ENCODE results near the gene CENPA. TPM values are rescaled to one million over a fixed set of nuclear protein-coding genes. Genes with fewer than 3 reads are reported as not detected.
A peak's percentile ranks its signal among the peaks of the same experiment; 100 is the strongest.
"Not testable (repeated sequence)": the region's sequence is repeated elsewhere in the genome, so short reads cannot be mapped to it uniquely, and the experiment has no call there.

CENPA gene
- polyA plus RNA-seq, 3 donors: 0.18 to 1.3 (median 0.19) TPM

DNA sequence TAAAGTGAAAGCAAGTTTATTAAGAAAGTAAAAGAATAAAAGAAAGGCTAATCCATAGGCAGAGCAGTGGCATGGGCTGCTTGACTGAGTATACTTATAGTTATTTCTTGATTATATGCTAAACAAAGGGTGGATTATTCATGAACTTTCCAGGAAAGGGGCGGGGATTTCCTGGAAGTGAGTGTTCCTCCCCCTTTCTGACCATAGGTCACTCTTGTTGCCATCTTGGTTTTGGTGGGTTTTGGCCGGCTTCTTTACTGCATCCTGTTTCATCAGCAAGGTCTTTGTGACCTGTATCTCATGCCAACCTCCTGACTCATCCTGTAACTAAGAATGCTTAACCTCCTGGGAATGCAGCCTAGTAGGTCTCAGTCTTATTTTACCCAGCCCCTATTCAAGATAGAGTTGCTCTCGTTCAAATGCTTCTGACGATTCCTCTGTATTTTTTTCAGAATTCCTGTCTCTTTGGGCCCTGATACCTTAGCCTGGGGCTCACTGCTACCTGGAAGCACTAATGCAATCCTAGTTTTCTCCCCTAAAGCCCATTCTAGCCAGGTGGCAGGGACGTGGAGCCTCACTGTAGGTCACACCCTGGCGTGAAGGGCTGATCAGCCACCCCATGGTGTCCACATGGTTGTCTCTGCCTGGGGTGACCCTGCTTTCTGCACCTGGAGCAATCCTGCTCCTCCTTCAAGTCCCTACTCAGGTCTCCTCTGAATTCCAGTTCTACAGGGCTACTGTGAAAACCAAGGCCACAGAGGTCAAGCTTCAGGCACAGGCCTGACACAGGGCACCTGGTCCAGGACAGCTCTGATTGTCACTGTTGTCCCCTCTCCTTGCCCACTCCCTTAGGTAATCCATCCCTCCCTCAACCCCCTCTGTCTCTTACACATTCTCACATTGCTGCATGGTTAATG is 27.7 kb upstream of the CENPA start:
- H3K27ac ChIP-seq (ENCODE audit: low read depth, low read length): no peak overlapping the region
- WGBS, 3 donors: 63 to 79% (median 65%) methylated on average over 6 of the region's 6 CpGs

DNA sequence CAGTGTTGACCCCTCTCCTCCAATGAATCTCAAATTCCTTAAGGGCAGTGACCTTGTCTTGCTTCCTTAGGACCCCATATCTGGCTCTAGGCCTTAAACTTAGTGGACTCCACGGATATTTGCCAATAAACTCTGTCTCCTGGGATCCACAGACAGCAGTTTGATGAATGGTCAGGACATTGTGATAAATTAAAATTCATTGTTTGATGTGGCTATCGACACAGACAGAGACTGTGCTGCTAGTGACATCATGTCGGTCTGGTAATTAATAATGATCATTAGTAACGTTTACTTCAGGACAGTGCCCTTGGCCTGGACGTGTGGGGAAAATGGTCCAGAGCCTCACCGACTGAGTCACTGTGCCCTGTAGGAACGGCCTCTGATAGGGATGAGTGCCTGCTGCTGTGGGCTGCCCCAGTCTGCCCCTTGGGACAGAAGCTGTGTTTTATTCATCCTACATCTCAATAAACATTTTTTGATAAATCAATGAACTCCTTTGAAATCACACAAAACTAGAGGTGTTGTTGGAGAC is 27.0 kb upstream of the CENPA start:
- 78 to 87% (median 83%) methylated on average over 7 of the region's 7 CpGs for whole genome bisulfite sequencing, 3 donors
- no peak overlapping the region for H3K27ac ChIP-seq (ENCODE audit: low read depth, low read length)

DNA sequence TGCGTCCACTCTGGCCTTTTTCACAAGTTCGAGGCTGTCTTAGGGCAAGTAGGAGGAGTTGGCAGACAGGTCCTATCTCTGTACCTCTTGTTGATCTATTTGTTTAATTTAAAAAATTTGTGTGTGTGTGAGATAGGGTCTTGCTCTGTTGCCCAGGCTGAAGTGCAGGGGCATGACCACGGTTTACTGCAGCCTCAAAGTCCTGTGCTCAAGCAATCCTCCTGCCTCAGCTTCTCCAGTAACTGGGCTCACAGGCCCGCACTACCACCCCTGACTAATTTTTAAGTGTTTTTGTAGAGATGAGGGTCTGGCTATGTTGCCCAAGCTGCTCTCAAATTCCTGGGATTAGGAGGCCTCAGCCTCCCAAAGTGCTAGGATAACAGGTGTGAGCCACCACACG is 26.0 kb upstream of the CENPA start:
- H3K27ac ChIP-seq (ENCODE audit: low read depth, low read length): no peak overlapping the region
- 94 to 96% (median 96%) methylated on average over 5 of the region's 5 CpGs for WGBS, 3 donors

DNA sequence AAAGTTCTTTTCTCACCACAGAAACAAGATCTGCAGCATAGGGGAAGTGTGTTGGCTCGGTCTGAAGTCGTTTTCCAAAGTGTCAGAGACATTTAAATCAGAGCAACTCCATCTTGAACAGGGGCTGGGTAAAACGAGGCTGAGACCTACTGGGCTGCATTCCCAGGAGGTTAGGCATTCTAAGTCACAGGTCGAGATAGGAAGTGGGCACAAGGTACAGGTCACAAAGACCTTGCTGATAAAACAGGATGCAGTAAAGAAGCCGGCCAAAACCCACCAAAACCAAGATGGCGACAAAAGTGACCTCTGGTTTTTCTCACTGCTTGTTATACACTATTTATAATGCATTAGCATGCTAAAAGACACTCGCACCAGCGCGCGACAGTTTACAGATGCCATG is 24.9 kb upstream of the CENPA start:
- H3K27ac ChIP-seq (ENCODE audit: low read depth, low read length): not testable (repeated sequence)
- 69 to 78% (median 74%) methylated on average over 10 of the region's 10 CpGs for whole genome bisulfite sequencing, 3 donors

DNA sequence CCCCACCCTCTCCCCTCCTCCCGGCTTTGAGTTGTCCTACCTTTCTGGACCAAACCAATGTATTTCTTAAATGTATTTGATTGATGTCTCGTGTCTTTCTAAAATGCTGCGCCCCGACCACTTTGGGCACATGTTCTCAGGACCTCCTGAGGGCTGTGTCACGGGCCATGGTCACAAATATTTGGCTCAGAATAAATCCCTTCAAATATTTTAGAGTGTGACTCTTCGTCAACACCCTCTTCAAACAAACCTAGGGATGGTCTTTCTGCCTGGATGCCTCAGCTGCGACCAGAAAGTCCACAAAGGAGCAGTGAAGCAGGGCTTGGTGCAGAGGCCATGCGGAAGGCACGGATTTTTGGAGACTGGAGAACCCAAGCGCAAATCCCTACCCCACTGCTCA is 22.8 kb upstream of the CENPA start:
- 87 to 95% (median 95%) methylated on average over 10 of the region's 10 CpGs for WGBS, 3 donors
- no peak overlapping the region for H3K27ac ChIP-seq (ENCODE audit: low read depth, low read length)

DNA sequence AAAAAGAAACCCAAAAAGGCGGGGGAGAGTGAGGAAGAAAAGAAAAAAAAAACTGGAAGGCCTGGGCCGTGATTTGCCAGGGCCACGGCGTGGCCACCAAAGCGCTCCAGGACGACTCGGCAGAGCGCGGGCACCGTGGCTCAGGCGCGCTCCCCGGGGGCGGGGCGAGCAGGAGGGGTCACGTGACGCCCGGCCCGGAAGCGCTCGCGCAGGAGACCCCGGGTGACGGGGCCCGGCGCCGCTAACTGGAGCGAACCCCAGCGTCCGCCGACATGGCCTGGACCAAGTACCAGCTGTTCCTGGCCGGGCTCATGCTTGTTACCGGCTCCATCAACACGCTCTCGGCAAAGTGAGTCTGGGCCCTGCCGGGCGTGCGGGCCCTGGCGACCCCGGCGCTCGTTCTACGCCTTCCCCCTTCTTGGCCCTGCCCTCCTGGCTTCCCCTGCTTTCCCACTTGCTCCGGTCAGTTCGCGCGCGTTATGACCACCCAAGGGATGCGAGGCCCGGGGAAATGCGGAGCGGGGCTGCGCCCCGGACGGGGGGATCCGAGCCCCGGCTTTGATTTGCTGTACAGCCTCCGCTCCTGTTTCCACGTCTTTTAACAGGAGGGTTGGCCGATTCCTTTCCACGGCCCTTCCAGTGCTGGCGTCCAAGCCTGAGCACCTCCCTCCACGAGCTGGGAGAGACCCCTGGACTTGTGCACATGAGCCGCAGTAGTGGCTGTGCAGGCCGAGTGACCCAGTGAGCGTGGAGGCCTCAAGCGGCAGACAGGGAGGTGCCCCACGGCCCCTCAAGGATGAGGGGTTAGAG is 21.6 kb upstream of the CENPA start, which contains the start of gene SLC35F6:
SLC35F6 (plus strand) TSS at position 207 of the 810 bp plus-strand sequence; CDS start at position 273, 66 bp downstream.
- 1 to 2% (median 1%) methylated on average over 68 of the region's 68 CpGs for WGBS, 3 donors
- peak within 1 kb of the TSS; percentile 60 for H3K27ac ChIP-seq (ENCODE audit: low read depth, low read length)

DNA sequence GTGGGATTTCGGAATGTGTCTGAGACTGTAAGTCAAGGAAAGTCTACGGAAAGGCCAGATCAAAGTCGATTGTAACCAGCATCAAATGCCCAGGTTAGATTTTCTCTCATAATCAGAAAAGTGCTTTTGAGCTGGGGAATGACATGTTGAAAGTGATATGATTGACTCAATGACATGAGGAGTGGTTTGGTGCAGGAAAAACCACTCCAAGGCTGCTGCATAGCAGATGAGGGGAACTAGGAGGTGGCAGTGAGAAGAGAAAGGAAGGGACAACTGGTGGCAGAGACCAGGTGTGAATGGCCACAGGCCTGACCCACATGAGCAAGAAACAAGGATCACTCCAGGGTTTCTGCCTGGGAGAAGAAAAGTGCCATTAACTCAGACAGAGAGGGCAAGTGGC is 20.9 kb upstream of the CENPA start:
- 26 to 36% (median 29%) methylated on average over 3 of the region's 3 CpGs for WGBS, 3 donors
- H3K27ac ChIP-seq (ENCODE audit: low read depth, low read length): no peak overlapping the region

DNA sequence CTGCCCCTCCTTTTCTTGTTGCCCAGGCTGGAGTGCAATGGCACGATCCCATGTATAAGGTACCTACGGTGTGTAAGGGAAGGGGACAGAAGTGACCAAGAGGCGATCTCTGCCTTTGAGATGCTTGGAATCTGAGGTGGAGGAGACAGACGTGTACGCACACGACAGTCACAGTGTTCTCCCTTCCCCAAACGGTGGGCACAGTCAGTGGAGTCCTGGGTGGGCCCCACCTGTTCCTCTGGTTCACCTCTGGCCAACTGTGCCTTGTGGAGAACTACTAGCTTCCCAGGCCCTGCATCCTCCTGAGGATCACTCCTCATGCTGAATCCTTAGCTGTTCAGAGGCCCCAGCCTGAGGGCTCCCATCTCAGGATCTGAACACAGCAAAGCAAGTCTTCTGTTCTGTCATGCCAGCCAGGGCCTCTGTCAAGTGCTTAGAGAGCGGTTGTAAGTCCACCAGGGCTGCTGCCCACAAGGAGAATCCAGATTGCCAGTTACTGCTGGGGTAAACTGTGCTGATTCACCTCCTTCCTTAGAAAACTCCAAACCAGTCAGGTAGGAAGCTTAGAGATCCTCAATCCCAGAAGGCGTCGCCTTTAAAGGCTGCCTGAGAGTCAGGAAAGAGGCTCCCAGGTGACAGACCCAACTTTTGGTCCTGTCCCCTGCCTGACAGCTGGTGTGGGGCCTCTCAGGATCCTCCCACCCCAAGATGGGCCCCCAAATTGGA is 20.2 kb upstream of the CENPA start:
- 81 to 94% (median 86%) methylated on average over 10 of the region's 10 CpGs for WGBS, 3 donors
- no peak overlapping the region for H3K27ac ChIP-seq (ENCODE audit: low read depth, low read length)

DNA sequence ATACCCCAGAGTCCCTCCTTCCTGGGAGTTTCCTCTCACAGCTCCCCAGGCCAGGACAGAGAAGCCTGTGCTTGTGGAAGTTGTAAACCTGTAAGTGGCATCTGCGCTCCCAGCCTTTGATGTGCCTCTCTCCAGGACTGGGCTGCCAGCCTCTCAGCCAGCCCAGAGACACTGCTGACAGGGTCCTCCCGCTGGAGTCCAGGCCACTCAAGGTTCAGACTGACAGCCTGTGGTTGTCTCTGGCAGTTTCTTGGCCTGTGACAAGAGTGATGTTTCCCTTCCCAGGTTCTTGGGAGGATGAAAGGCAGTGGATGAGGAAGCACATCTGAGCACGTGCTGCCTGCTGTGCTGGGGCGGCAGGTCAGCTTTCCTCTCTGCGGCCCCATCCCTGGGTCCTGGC is 18.7 kb upstream of the CENPA start:
- 57 to 71% (median 64%) methylated on average over 5 of the region's 5 CpGs for WGBS, 3 donors
- H3K27ac ChIP-seq (ENCODE audit: low read depth, low read length): no peak overlapping the region

DNA sequence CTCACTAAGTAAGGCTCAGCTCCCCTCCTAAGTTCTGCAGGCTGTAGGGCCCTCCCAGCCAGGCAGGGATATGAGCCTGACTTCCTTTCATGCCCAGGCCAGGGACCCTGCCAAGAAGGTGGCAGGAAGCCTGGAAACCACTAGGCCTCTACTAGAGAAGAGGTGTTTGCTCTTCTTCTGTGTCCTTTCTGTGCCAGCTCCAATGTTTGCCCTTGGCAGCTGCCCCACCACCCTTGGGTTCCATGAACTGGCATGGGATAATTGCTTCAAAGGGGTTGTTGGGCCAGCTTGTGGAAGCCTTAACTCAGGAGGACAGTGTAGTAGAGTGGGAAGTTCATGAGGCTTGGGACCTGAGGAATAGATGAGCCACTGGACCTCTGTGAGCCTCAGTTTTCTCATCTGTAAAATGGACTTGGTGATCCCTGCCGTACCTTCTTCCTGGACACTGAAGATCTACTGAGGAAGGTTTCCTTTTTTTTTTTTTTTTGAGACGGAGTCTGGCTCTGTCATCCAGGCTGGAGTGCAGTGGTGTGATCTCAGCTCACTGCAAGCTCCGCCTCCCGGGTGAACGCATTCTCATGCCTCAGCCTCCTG is 17.9 kb upstream of the CENPA start:
- H3K27ac ChIP-seq (ENCODE audit: low read depth, low read length): no peak overlapping the region
- WGBS, 3 donors: 94% methylated on average over 5 of the region's 5 CpGs

DNA sequence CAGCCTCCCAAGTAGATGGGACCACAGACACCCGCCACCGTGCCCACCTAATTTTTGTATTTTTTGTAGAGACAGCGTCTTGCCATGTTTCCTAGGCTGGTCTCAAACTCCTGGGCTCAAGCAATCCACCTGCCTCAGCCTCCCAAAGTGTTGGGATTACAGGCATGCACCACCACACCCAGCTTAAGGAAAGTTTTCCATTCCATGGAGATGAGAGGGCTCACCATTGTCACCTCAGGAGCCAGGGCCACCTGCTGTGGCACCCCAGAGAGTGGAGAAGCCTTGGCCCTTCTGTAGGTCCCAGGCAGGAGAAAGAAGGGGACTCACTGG is 17.1 kb upstream of the CENPA start:
- H3K27ac ChIP-seq (ENCODE audit: low read depth, low read length): no peak overlapping the region
- WGBS, 3 donors: 95 to 98% (median 98%) methylated on average over 3 of the region's 3 CpGs

DNA sequence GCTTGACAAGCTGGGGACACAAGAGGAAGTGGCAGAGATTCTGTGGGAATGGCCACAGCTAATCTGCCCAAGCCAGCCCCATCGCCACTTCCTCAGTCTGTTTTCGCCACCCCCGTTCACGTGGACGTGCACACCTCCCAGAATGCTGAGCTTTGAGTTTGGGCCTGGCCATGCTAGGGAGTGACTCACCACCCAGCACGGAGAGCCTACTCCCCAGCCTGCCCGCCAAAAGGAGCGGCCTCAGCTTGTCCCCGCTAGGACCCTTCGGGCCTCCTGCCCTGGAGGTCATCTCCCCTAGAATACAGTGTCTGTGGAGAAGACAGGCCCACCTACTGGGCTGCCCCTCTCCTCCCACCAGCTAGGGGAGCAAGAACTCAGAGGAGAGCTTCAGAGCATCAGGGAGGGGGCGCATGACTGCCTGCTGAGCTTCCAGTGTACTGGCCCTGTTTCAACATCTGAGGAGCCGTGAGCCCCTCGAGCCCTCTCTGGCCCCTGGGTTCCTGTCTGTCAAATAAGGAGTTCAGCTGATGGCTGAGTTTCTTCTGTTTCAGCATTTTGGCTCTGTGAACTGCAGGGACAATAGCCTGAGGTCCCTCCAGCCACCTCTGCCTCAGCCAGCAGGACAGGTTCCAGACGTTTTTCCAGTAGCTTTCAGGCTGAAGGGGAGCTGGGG is 16.6 kb upstream of the CENPA start:
- no peak overlapping the region for H3K27ac ChIP-seq (ENCODE audit: low read depth, low read length)
- 26 to 71% (median 34%) methylated on average over 14 of the region's 14 CpGs for WGBS, 3 donors

DNA sequence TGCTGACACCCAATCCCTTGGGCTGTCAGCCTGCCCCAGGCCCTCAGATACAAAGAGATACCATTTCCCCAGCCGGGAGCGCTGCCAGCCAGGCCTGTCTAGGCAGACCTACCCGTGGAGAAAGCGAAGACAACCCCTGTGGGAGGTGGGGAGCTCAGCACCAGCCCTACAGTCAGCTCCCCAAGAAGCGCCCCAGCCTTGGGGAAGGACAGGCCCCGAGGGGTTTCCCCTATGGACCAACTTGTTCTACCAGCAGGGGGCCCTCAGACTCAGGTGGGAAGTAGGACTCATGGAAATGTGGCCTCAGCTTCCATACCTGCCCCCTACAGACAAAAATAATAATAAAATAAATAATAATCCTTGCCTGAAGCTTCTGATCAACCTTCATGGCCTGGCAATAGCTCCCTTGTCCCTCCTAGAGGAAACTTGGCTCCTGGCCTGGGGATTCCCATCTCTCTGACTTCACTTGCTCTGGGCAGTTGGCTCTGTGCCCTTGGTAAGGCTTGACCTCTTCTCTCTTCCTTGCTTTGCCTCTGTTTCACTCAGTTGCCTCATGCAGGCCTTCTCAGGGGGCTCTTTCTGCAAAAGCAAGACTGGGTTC is 14.8 kb upstream of the CENPA start:
- no peak overlapping the region for H3K27ac ChIP-seq (ENCODE audit: low read depth, low read length)
- WGBS, 3 donors: 65 to 77% (median 69%) methylated on average over 6 of the region's 6 CpGs

DNA sequence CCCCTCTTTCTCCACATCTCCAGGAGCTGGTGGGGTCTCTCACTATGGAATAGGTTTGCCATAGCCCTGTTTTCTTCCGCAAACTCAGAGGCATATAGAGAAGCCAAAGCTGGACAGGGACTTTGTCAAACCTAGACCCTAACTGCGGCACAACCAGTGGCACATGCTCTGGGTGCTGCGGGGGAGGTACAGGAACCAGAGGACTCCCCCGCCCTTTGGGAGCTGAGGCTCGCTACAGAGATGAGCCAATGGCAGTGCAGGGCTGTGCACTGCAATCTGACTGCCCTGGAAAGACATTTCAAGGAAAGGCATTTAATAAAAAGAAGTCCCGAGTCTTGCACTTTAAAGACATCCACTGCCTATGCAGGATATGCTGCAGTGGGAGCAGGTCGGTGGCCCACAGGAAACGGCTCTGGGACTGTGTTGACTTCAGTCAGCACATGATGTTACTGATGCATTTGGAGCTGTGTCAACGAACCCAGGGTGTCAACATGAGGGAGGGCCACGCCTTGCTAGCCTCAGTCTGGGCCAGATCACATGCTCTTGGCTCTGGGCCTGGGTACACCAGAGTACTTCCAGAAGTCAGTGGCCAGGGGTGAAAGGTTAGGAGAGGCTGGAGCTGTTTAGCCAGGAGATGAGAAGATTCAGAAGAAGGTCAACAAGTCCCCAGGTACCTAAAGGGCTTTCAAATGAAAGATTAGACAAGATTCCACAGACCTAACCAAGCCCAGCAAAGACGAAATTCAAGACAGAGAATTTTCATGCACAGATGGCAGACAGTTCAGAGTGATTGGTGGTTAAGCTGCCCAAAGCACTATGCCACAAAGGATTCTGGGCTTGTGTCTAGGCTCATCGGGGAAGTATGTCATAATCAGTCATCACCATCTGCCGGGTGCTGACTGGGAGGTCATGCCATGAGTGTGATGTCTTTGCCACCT is 13.5 kb upstream of the CENPA start:
- WGBS, 3 donors: 27 to 37% (median 28%) methylated on average over 13 of the region's 13 CpGs
- H3K27ac ChIP-seq (ENCODE audit: low read depth, low read length): no peak overlapping the region

DNA sequence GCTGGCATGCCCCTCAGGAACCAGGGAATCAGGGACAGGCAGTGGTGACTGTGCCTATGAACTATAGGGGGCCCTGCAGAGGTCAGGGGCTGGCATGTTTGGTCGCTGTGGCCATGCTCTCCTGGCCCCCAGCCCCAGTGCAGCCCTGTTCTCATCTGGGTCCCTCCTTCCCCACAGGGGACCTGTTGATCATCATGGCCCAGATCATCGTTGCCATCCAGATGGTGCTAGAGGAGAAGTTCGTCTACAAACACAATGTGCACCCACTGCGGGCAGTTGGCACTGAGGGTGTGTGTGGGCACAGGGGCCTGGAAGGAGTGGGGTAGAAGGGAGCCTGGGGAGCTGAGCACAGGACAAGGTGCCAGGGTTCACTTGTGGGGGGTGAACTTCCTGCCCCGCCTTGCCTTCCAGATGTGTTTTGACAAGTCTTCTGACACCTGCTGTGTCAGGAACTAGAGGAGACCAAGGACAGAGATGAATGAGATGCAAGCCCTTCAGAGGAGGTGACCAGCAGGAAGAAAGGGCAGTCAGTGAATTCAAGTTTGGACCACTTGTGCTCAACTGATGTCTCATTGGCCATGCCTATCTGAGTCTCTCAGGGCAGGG is 9.6 kb upstream of the CENPA start:
- WGBS, 3 donors: 96 to 98% (median 98%) methylated on average over 5 of the region's 5 CpGs

DNA sequence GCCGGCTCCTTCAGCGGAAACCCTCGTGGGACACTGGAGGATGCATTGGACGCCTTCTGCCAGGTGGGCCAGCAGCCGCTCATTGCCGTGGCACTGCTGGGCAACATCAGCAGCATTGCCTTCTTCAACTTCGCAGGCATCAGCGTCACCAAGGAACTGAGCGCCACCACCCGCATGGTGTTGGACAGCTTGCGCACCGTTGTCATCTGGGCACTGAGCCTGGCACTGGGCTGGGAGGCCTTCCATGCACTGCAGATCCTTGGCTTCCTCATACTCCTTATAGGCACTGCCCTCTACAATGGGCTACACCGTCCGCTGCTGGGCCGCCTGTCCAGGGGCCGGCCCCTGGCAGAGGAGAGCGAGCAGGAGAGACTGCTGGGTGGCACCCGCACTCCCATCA is 7.8 kb upstream of the CENPA start:
- no peak overlapping the region for H3K27ac ChIP-seq (ENCODE audit: low read depth, low read length)
- 95 to 97% (median 95%) methylated on average over 18 of the region's 18 CpGs for WGBS, 3 donors

More for the DNA sequence above, 9.6 kb upstream of the CENPA start:
- no peak overlapping the region for H3K27ac ChIP-seq (ENCODE audit: low read depth, low read length)
